ENCODE data around the gene ANTXR2.
"Not testable (repeated sequence)": the region's sequence is repeated elsewhere in the genome, so short reads cannot be mapped to it uniquely, and the experiment has no call there.

ANTXR2 gene

DNA sequence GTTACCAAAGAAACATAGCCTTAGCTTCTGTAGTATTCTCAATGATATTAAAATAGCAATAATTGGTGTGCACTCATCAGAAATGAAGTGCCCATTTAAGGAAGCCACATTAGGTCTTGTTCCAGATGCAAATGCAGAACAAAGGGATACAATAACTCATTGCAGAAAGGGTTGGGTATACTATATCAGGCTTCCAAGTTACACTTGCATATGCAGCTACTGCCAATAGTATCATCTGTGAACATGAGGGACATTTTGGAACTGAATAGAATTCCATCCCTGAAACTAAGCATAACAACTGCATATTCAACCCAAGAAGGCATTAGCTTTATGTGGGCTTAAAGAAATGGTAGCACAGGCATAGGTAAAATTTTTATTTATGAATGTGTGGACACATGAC lies 167.8 kb downstream of the ANTXR2 start:
- FAIRE-seq = no peak

DNA sequence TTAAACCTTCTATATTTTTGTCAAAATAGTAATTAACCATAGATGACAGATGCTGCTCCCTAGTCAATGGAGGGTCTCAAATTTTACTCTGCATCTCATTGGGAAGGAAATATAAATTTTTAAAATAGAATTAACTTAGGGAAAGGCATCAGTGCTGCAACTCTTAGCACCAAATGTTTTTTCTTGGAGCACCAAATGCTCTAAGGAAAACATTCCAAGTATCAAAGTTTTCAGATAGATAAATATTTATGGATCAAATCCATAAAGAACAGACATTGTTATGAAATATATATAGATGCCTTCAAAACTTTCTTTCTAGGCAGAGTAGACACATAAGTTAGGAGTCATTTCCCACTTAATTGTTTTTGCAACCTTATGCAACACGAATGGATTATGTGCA lies 168.7 kb downstream of the ANTXR2 start:
- FAIRE-seq = no peak

DNA sequence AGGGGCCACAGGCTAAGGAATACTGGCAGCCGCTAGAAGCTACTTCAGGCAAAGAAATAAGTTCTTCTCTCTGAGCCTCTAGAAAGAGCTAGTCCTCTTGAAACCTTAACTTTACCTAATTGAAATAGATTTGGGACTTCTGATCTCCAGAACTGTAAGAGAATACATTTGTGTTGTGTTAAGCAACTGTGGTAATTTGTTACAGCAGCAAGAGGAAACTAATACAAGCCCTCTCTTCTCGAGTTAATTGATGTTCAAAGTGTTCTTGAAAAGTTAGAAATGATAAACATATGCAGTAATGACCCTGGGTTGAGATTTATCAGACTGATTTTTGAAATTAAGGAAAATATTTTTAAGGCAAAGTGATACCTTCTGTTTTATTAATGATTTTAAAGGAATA lies 172.8 kb downstream of the ANTXR2 start:
- no peak for FAIRE-seq

DNA sequence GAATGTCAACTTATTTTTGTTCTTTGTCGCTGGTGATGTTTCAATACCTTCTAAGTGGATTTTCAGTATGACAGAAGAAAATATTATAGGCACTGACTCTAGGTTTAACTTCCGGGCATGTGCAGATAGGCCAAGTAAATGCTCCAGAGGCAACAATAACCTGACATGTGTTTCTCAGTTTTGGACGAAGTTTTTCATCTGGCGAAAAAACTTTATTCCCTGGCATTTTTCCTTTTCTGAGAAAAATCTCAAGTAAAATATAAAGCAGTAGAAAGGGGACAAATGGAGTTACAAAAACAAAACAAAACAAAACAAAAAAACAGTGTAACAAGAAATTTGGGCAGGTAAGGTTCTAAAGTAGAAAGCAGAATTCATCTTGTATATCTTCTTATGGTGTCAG lies 173.5 kb downstream of the ANTXR2 start:
- FAIRE-seq = no peak

DNA sequence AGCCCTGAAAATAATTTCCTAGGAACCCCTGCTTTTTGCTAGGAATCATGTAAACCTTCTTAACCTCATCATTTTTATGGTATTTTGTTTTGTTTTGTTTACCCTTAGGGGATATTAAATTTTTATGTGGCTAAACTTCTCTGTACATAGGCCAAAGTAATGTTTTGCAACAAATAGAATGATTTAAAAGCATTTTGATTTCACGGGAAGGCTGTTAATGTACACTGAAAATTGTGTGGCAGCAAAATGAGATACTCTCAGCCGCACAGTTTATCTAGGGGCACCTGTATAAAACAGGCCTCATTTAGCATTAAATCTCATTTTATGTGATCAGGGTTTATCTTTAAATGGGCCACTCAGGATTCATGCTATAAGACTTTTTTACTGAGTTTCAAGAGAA lies 175.0 kb downstream of the ANTXR2 start:
- FAIRE-seq = no peak

DNA sequence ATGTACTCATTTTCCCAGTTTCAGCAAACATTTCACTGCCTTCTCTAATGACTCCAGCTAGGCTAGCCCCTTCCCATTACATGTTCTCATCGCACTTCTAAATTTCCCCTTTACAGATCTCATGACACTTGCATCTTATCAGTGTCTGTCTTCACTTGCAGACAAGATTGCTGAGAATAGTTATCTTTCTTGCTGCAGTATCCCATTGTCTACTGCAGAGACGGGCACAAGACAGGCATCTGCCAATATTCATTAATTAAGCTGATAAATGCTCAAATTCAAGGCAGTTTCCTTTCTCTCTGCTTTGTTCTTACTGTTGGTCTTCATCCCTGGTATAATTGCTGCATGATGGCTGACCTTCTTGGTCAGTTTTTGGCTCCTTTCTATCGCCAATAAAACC lies 175.9 kb downstream of the ANTXR2 start:
- FAIRE-seq = no peak

DNA sequence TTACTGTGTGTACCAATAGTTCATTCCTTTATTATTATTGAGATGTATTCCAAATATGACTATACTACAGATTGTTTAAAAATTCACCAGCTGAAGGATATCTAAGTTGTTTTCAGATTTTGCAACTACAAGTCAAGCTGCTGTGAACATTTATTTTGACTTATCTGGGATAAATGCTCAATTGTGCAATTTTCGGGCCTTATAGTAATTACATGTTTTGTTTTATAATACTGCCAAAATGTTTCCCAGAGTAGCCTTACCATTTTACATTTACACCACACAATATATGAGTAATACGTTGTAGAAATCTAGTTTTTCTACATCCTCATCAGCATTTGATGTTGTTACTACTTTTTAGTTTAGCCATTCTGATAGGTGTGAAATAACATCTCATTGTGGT lies 179.6 kb downstream of the ANTXR2 start:
- FAIRE-seq = no peak

DNA sequence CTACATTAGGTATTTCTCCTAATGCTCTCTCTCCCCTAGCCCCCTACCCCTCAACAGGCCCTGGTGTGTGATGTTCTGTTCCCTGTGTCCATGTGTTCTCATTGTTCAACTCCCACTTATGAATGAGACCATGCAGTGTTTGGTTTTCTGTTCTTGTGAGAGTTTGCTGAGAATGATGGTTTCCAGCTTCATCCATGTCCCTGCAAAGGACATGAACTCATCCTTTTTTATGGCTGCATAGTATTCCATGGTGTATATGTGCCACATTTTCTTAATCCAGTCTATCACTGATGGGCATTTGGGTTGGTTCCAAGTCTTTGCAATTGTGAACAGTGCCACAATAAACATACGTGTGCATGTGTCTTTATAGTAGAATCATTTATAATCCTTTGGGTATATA lies 184.0 kb downstream of the ANTXR2 start:
- not testable (repeated sequence) for FAIRE-seq

DNA sequence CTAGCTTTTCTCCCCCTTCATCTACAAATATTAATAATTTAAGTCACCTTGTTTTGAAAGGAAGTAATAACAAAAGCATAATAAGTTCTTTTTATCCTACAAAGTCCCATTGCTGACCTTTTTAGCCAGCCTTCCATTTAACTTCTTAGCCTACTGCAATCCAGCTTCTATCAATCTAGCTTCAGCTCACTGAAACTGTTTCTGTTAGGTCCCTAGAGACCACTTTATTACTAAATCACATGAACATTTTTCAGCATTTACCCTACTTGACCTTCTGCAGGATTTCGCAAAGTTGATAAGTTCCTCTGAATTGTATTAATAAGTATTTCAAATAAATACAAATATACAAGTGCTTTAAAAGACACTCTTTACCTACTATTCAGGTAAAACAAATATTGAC lies 186.5 kb downstream of the ANTXR2 start:
- FAIRE-seq = no peak

DNA sequence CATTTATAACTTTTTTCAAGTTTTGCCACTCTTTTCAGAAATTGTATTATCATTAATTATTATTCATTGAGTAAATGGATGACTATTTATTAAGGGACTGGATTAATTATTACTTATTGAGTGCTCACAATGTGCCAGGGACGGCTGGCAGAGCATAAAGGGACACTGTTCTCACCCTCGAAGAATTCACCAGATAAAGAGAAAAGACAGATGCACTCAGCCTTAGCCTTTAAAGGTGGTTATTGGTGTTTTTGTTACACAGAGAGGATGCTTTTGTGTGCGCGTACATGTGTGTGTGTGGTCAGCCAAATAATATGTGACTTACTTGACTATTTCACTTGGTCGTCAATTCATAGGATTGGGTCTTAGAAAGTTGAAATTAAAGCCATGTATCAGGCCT lies 187.0 kb downstream of the ANTXR2 start:
- no peak for FAIRE-seq

DNA sequence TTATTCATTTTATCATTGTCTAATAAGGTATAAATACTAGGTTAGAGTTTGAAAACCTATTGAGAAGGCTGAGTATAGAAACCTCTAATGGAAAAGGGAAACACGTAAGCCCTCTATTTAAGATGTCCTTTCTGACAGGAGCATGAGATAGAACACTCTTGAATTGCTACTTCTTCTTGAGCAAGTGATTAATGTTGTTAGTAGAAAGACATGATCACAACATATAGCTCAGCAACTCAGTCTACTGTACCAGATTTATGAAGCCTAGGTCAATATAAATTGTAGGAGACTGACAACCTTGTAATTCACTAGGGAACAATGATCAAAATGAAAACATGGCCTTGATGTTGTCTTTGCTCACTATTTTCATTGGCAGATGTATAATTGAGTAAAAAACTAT lies 189.7 kb downstream of the ANTXR2 start:
- no peak for FAIRE-seq

DNA sequence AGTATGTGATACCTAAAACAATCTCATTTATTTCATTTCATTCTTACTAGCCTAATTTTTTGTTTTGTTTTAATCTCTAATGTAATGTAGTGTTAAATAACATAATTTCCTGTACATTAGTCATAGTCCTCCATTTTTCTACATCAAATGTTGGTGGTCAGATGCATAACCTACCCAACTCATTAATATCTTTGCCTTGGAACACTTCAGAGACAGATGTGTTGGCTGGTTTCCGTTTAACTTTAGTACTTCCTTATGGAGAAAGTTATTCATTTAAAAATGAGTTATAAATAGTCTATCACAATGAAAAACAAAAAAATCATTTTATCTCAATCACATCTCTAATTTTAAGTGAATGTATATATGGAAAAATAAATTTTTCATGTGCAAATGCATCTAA lies 190.2 kb downstream of the ANTXR2 start:
- FAIRE-seq = peak; percentile 36

DNA sequence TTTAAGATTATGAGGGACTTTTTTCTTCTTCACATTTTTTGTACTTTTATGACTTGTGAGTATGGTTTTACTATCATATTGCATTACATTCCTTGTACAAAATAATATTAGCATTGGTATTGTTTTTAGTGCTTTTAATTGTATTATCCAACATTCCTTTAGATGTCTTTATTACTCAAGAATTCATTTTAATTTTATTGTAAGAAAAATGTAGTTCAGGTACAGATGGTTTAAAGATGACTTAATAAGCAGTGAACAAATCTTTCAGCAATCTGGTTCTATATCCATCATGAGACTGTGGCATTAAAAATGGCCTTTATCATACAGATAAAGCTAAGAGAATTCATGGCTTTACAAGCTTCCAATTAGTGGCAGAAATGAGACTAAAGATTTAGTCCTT lies 191.6 kb downstream of the ANTXR2 start:
- no peak for FAIRE-seq

DNA sequence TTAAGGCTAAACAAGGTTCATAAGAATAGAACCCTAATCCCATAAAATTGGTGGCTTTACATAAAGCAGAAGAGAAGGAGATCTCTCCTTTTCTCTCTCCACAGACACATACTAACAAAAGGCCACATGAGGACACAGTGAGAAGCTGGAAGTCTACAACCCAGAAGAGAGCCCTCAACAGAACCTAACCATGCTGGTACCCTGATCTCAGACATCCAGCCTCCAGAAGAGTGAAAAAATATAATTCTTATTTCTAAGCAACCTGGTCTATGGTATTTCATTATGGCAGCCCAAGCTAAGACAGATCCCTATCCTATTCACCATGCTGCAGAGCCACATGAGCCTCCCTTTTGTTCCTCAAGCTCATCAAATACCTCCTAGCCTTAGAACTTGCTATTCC lies 195.5 kb downstream of the ANTXR2 start:
- FAIRE-seq = no peak

DNA sequence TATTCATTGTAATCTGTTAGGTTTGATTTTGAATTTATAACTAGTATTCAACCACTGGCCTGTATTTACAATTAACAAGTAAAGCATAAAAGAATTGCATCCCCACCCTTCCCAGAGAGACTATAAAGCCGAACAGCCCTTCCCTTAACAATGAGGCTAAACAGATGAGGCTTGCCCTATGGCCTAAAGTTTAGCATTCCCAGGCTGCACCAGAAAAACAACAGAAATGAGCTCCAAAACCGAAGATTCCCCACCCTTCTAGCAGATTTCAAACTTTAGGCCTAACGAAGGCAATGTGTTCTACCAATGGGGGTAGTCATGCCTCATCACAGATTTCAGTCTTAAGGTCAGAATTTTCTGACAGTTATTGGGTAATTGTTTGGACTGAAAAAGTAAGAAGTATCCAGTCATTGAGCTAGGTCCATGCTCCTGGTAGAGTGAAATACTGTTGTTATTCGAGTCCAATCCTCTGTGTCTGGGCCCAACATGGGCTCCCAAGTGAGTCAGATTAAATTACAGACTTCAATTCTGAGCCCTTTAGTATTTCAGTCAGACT lies 197.6 kb downstream of the ANTXR2 start:
- no peak for FAIRE-seq

DNA sequence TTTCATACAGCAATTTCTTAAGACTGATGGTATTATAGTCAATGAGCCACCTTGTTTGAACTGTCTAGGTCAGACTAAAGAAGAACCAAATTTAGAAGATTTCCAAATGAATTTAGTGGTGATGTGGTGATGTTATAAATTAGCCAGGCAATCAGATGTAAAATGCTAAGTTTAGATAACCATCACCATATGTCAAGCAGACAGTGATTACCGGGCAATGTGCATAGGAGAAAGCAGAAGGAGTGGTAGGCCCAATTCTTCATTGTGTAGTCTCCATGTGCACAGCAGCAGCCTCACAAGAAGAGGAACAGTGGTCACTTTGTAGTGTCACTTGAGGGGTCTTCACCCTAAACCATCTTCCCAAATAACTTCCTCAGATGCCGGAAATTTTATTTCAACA lies 198.8 kb downstream of the ANTXR2 start:
- no peak for FAIRE-seq

DNA sequence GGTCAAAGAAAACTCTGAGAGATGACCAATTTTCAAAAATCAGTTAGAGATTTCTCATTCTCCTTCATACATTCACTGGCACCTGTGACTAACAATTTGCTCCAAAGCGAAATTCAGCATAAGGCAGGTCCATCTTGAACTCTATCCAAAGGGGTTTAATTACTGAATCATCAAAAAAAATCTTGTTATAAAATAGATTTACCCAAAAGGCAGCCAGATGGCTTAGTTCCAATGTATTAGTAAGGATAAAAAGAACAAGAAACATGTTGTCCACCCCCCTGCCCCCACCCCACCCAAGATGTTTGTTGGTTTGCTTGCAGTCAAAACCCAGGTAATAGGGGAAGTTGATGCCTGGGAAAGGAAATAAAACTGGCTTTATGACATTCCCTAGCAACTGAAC lies 200.3 kb downstream of the ANTXR2 start:
- no peak for FAIRE-seq

DNA sequence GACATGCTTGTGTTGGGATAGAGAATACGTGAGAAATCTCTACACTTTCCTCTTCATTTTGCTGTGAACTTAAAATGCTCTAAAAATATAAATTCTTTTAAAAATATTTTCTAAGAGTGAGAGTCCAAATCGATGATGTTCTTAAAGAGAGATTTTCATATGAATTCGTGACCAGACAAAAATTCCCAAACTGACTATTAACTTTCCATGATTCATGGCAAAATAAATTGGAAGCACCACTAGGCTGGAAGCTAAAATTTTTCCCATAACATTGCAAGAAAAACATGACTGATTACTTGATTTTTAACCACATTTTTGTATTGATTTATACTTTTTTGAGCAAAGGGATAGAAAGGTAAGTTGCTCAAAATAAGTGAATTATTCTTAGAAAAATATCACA lies 201.1 kb downstream of the ANTXR2 start:
- no peak for FAIRE-seq

DNA sequence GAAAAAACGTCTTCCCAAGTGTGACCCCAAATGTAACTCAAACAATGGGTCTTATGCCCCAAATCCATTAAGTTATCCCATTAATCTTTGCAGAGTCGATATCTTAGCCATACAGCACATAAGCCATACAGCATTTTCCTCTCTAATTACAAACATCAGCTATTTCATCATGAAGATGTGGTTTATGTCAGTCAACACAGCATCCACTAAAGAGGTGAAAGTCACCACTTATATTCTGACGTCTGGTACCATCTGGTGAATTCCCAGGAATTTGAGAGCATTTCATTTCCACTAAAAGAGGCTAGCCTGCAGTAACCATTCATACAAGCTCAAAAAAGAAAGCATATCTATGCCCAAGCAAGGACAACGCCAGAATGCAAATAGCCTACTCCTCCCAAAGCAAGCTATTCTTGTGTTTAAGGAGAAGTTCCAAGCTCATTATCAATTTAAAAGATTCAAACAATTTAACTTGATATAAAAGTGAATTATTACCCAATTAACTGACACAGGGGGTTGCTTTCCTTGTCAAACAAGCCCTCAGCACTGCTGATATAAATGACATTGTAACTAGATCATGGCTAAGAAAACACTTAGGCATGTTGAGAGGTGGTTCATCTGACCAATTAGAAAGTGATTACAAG lies 203.3 kb downstream of the ANTXR2 start:
- no peak for FAIRE-seq

DNA sequence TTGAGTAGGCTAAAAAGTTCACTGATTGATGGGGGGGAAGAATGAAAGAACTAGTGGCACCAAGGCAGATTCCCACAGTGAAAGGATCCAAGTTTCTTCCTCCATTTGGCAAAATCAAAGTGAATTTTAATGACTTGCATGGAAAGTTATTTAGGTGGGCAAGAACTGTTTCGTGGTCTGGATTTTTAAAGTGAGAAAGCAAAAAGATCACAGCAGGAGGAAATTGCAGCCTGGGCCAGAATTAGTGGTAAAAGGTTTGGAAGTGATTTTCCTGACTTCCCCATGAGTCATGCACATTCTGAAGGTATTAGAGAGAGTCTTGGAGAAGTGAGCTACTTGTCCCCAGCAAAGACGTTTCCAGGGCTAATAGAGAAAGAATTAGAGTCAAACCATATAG lies 207.8 kb downstream of the ANTXR2 start:
- FAIRE-seq = peak; percentile 53

DNA sequence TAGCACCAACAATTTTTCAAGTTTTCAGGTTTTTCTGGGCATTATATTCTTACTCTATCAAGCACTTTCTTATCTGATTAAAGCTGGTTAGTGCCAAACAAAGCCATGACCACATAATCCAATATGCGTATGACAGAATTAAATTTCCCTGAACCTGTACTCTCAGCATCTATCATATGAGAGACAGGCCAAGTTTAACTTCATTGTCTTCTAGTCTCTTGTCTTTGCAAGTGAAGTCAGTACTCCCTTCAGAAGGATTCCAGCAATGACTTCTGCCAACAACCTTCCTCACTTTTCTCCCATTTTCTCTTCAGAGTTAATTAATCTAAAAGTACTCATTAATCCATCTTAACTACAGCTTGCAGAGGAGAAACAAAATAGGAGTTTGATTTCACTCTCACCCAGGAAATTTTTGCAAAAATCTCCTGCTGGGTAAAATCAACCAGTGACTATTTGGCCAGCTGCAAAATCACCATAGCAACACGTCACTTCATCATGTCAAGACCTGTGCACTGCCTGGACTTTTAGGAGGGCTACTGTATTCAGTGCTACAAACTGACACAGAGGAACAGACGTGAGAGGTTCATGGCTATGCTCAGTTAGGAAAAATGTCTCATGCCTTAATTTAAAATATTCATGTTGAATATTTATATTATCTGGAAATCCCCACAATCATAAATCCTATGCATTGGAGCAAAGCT lies 208.4 kb downstream of the ANTXR2 start:
- no peak for FAIRE-seq

DNA sequence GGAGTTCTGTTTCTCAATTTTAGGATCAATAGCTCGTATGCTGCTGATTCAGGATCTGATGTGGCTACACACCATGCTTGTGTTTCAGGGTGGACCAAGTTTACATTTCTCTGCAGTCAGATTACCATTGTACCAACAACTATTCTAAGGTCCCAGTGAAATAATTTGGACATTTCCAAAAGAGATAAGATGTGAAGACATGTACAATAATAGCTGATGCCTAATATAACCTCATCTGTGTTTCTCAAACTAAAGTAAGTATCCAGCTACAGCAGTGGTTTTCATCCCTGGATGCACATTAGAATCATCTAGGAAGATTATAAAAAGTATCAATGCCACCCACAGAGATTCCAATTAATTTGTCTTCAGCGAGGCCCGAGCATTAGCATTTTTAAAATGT lies 209.7 kb downstream of the ANTXR2 start:
- FAIRE-seq = no peak

DNA sequence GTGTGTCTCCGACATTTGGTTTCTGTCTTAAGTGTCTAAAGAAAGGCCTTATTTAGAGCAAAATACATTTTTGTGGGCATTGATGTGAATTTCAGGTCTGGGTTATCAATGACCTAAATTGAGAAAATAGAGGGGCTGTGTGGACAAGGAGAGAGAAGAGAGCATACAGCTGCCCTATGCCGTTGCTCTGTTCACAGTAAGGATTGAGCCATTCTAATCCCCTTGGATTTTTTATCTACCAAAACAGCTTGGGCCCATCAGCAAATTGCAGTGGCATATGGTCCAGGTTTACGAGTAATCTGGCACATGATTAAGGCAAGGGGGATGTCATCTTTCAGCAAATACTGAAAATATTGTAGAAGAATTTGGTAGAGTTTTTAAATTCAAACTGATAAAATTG lies 210.2 kb downstream of the ANTXR2 start:
- no peak for FAIRE-seq

DNA sequence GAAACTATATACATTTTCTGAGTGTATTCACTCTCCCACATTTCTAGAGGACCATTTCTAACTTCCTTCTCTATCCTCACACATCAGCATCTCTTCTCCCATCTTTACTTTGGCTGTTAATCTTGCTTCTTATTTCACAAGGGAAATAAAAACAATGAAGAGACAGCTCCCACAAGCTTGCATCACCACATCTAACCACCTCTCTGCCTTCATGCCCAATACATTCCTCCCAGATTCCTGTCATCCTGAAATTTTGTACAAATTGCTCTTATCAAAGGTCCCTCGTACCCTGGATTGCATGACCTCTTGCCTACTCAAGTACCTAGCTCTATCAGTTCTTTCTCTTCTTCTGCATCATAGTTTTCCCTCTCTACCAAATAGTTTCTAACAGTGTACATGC lies 215.2 kb downstream of the ANTXR2 start:
- FAIRE-seq = no peak

DNA sequence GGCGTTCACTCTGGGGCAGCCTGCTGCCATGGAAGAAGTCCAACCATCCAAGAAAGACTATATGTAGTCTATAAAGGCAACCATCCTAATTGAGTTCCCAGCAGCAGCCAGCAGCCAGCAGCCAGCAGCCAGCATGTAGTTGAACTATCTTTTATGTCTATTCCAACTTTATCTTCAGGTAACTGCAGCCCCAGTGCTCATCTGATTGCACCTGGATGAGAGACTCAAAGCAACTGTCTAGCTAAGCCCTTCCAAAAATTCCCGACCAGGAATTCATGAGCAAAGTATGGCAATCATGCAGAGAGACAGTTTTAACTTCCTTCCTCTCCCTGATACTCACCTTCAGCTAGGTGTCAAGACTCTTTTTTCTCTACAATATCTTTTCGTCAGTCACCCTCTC lies 216.8 kb downstream of the ANTXR2 start:
- FAIRE-seq = no peak

Measured in G401.6 (cell line).